DMS 273 (cell line): ENCODE results near the gene USP32.
A peak's percentile ranks its signal among the peaks of the same experiment; 100 is the strongest.
"Not testable (repeated sequence)": the region's sequence is repeated elsewhere in the genome, so short reads cannot be mapped to it uniquely, and the experiment has no call there.

ENCODE experiments used
- DNase-seq: peaks from one replicate; lab custom pipeline; 2025; ENCODE audit not compliant: unreplicated experiment; lab: John Stamatoyannopoulos, UW

Gene USP32

GRCh38 chr17:60392042-60392844, at the start of gene USP32:
USP32 (minus strand) TSS chr17:60392133; CDS start chr17:60391939, 194 bp downstream.
- peak; percentile 99 for DNase-seq

- peak; percentile 10 for DNase-seq
Measured at GRCh38 chr17:60439501-60439900, 47.6 kb upstream of the USP32 start.

- DNase-seq = no peak
Measured at GRCh38 chr17:60436676-60437075, 44.7 kb upstream of the USP32 start.

GRCh38 chr17:60435244-60436167, 43.6 kb upstream of the USP32 start:
- peak; percentile 95 for DNase-seq

- peak; percentile 10 for DNase-seq
Measured at GRCh38 chr17:60433021-60433997, 41.4 kb upstream of the USP32 start.

- not testable (repeated sequence) for DNase-seq
Measured at GRCh38 chr17:60430561-60430960, 38.6 kb upstream of the USP32 start.

- DNase-seq = not testable (repeated sequence)
Measured at GRCh38 chr17:60428491-60428890, 36.6 kb upstream of the USP32 start.

GRCh38 chr17:60426596-60426995, 34.7 kb upstream of the USP32 start:
- no peak for DNase-seq

GRCh38 chr17:60425626-60426025, 33.7 kb upstream of the USP32 start:
- DNase-seq = no peak

GRCh38 chr17:60423865-60424264, 31.9 kb upstream of the USP32 start:
- no peak for DNase-seq

GRCh38 chr17:60422162-60422665, 30.3 kb upstream of the USP32 start, which contains the start of gene CHCT1:
CHCT1 (plus strand) TSS chr17:60422489; CDS start chr17:60422593, 104 bp downstream.
- DNase-seq = no peak

GRCh38 chr17:60421273-60422161, 29.6 kb upstream of the USP32 start:
- DNase-seq = peak; percentile 84

GRCh38 chr17:60419875-60420274, 27.9 kb upstream of the USP32 start:
- DNase-seq = not testable (repeated sequence)

- DNase-seq = not testable (repeated sequence)
Measured at GRCh38 chr17:60419003-60419402, 27.1 kb upstream of the USP32 start.

GRCh38 chr17:60416368-60416925, 24.5 kb upstream of the USP32 start:
- no peak for DNase-seq

GRCh38 chr17:60415146-60415545, 23.2 kb upstream of the USP32 start:
- no peak for DNase-seq

GRCh38 chr17:60412701-60413100, 20.8 kb upstream of the USP32 start:
- no peak for DNase-seq

- no peak for DNase-seq
Measured at GRCh38 chr17:60410001-60410400, 18.1 kb upstream of the USP32 start.

GRCh38 chr17:60406887-60407286, 15.0 kb upstream of the USP32 start:
- no peak for DNase-seq
